ENCODE data around the gene PCDH15. TPM values are rescaled to one million over a fixed set of nuclear protein-coding genes. Genes with fewer than 3 reads are reported as not detected.

PCDH15 gene

Small RNA genes within 50 kb of the gene (small RNA-seq; reads per million reads assigned to genes)
- gene AL365496.1 (ENCODE audit: insufficient read depth) = not detected
- 65.0 reads per million, percentile 94 among the genes with 10 or more reads in this experiment for gene MIR548F1 (ENCODE audit: insufficient read depth)
- not detected for gene RNU6-687P (ENCODE audit: insufficient read depth)

Measured in neuronal stem cell (in vitro differentiated cells).